ENCODE measurements around the gene B3GALT6.

The B3GALT6 gene

GRCh38 chr1:1262758-1263157, 30.7 kb downstream of the B3GALT6 start:
- no peak for DNase-seq (ENCODE audit: low read depth in 2 of 2)

- DNase-seq (ENCODE audit: low read depth in 2 of 2): no peak
Observed at GRCh38 chr1:1264026-1264425, 32.0 kb downstream of the B3GALT6 start.

- no peak for DNase-seq (ENCODE audit: low read depth in 2 of 2)
Observed at GRCh38 chr1:1264868-1265272, 32.8 kb downstream of the B3GALT6 start.

GRCh38 chr1:1267488-1268283, 35.6 kb downstream of the B3GALT6 start:
- no peak for DNase-seq (ENCODE audit: low read depth in 2 of 2)

GRCh38 chr1:1268284-1268682, 36.2 kb downstream of the B3GALT6 start:
- no peak for DNase-seq (ENCODE audit: low read depth in 2 of 2)

GRCh38 chr1:1270813-1271212, 38.8 kb downstream of the B3GALT6 start:
- no peak for DNase-seq (ENCODE audit: low read depth in 2 of 2)

- DNase-seq (ENCODE audit: low read depth in 2 of 2): no peak
Observed at GRCh38 chr1:1272341-1273208, 40.5 kb downstream of the B3GALT6 start.

- DNase-seq (ENCODE audit: low read depth in 2 of 2): no peak
Observed at GRCh38 chr1:1273209-1273511, 41.1 kb downstream of the B3GALT6 start.

- peak; percentile 90 to 91 for DNase-seq (ENCODE audit: low read depth in 2 of 2)
Observed at GRCh38 chr1:1273512-1274298, 41.7 kb downstream of the B3GALT6 start, which contains the start of gene UBE2J2. UBE2J2 (minus strand) TSS chr1:1273854; CDS start chr1:1267992, 5,862 bp downstream.

- no peak for DNase-seq (ENCODE audit: low read depth in 2 of 2)
Observed at GRCh38 chr1:1274299-1274930, 42.4 kb downstream of the B3GALT6 start.

GRCh38 chr1:1274931-1275431, 42.9 kb downstream of the B3GALT6 start:
- no peak for DNase-seq (ENCODE audit: low read depth in 2 of 2)

- DNase-seq (ENCODE audit: low read depth in 2 of 2): no peak
Observed at GRCh38 chr1:1275836-1276235, 43.8 kb downstream of the B3GALT6 start.

GRCh38 chr1:1278620-1279019, 46.6 kb downstream of the B3GALT6 start:
- DNase-seq (ENCODE audit: low read depth in 2 of 2): no peak

GRCh38 chr1:1279028-1279427, 47.0 kb downstream of the B3GALT6 start:
- DNase-seq (ENCODE audit: low read depth in 2 of 2): no peak

- DNase-seq (ENCODE audit: low read depth in 2 of 2): no peak
Observed at GRCh38 chr1:1280782-1281481, 48.9 kb downstream of the B3GALT6 start.

GRCh38 chr1:1281533-1282321, 49.7 kb downstream of the B3GALT6 start:
- peak; percentile 27 to 39 for DNase-seq (ENCODE audit: low read depth in 2 of 2)

GRCh38 chr1:1282998-1283397, 51.0 kb downstream of the B3GALT6 start:
- peak in 1 of 2 donors; percentile 44 for DNase-seq (ENCODE audit: low read depth in 2 of 2)

GRCh38 chr1:1283821-1284220, 51.8 kb downstream of the B3GALT6 start:
- no peak for DNase-seq (ENCODE audit: low read depth in 2 of 2)
